ENCODE data around the gene FRYL.
A peak's percentile ranks its signal among the peaks of the same experiment; 100 is the strongest.

The FRYL gene

GRCh38 chr4:48483006-48483776 is 296.9 kb downstream of the FRYL start, which contains the start of gene SLC10A4:
Gene SLC10A4 (plus strand): TSS chr4:48483343. CDS start chr4:48483562, 219 bp downstream.
- peaks cover 44% of the 10 kb centered on the region for H3K27me3 ChIP-seq (ENCODE audit: insufficient read depth, poor library complexity, severe bottlenecking)
- peak within 1 kb of the TSS; percentile 17; the same call in 1 of the 2 replicates for H3K4me3 ChIP-seq (replicated peaks; ENCODE audit: insufficient read depth, low read length)
- no peak within 1 kb of the TSS for H3K27ac ChIP-seq (replicated peaks)
- no peak for DNase-seq (ENCODE audit: low read depth in 1 of 2, low spot score in 1 of 2)
- TF ChIP-seq POLR2AphosphoS5 (IDR thresholded peaks at IDR 0.05; ENCODE audit: low read depth) (no peak), SPI1 (IDR thresholded peaks at IDR 0.05; ENCODE audit: borderline replicate concordance, low read depth) (no peak), GABPA (IDR thresholded peaks at IDR 0.05; ENCODE audit: low read depth) (no peak), CTCF (IDR thresholded peaks at IDR 0.05; ENCODE audit: insufficient read depth, low read length) (no peak)
- TF ChIP-seq, protein P1, sequence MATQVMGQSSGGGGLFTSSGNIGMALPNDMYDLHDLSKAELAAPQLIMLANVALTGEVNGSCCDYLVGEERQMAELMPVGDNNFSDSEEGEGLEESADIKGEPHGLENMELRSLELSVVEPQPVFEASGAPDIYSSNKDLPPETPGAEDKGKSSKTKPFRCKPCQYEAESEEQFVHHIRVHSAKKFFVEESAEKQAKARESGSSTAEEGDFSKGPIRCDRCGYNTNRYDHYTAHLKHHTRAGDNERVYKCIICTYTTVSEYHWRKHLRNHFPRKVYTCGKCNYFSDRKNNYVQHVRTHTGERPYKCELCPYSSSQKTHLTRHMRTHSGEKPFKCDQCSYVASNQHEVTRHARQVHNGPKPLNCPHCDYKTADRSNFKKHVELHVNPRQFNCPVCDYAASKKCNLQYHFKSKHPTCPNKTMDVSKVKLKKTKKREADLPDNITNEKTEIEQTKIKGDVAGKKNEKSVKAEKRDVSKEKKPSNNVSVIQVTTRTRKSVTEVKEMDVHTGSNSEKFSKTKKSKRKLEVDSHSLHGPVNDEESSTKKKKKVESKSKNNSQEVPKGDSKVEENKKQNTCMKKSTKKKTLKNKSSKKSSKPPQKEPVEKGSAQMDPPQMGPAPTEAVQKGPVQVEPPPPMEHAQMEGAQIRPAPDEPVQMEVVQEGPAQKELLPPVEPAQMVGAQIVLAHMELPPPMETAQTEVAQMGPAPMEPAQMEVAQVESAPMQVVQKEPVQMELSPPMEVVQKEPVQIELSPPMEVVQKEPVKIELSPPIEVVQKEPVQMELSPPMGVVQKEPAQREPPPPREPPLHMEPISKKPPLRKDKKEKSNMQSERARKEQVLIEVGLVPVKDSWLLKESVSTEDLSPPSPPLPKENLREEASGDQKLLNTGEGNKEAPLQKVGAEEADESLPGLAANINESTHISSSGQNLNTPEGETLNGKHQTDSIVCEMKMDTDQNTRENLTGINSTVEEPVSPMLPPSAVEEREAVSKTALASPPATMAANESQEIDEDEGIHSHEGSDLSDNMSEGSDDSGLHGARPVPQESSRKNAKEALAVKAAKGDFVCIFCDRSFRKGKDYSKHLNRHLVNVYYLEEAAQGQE (IDR thresholded peaks at IDR 0.05; ENCODE audit: insufficient replicate concordance, low read depth): no peak

DNA sequence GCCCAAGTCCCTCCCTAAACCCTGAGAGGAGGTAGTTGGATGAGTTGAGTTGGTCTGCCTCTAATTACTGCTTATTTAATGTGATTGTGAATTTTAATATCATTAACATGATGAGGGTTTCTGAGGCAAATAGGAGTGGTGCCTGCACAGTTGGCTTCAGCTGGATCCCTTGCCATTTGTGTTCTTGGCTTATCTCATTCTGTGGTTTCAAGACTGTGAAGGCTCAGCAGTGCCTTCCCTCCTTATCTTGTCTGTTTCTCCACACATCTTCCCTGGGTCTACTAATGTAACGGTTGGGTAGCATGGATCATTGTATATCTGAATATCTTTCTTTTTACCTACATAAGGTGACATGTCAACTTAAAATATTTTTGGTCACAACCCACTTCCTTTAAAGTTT is 298.5 kb downstream of the FRYL start:
- H3K27me3 ChIP-seq (ENCODE audit: insufficient read depth, poor library complexity, severe bottlenecking): peaks cover 41% of the 10 kb centered on the region
- H3K27ac ChIP-seq (replicated peaks): no peak overlapping the region
- no peak for DNase-seq (ENCODE audit: low read depth in 1 of 2, low spot score in 1 of 2)
- TF ChIP-seq CTCF (IDR thresholded peaks at IDR 0.05; ENCODE audit: insufficient read depth, low read length) (no peak), SPI1 (IDR thresholded peaks at IDR 0.05; ENCODE audit: borderline replicate concordance, low read depth) (no peak), GABPA (IDR thresholded peaks at IDR 0.05; ENCODE audit: low read depth) (no peak), POLR2AphosphoS5 (IDR thresholded peaks at IDR 0.05; ENCODE audit: low read depth) (no peak)
- TF ChIP-seq, protein P1 (IDR thresholded peaks at IDR 0.05; ENCODE audit: insufficient replicate concordance, low read depth): no peak
- H3K4me3 ChIP-seq (replicated peaks; ENCODE audit: insufficient read depth, low read length): no peak overlapping the region

DNA sequence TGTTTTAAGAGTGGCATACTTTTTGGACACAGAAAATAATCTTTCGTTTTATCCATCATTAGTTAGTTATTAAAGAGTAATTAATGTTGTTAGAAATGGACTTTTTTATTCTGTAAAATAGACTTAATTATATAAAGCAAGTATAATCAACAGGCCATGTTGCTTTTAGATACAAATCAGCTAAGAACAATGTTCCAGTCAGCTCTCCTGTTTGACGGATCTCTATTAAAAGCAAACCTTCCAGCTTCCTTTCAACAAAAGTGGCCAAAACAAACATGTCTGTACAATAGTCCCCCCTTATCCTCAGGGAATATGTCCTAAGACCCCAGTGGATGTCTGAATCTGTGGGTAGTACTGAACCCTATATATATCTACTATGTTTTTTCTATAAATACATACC is 301.8 kb downstream of the FRYL start:
- H3K27ac ChIP-seq (replicated peaks): no peak overlapping the region
- TF ChIP-seq GABPA (IDR thresholded peaks at IDR 0.05; ENCODE audit: low read depth): no peak
- TF ChIP-seq SPI1 (IDR thresholded peaks at IDR 0.05; ENCODE audit: borderline replicate concordance, low read depth): no peak
- TF ChIP-seq, protein P1 (IDR thresholded peaks at IDR 0.05; ENCODE audit: insufficient replicate concordance, low read depth): no peak
- TF ChIP-seq CTCF (IDR thresholded peaks at IDR 0.05; ENCODE audit: insufficient read depth, low read length): no peak
- TF ChIP-seq POLR2AphosphoS5 (IDR thresholded peaks at IDR 0.05; ENCODE audit: low read depth): no peak
- peaks cover 13% of the 10 kb centered on the region for H3K27me3 ChIP-seq (ENCODE audit: insufficient read depth, poor library complexity, severe bottlenecking)
- DNase-seq (ENCODE audit: low read depth in 1 of 2, low spot score in 1 of 2): no peak
- no peak overlapping the region for H3K4me3 ChIP-seq (replicated peaks; ENCODE audit: insufficient read depth, low read length)
